Esophagus (tissue), 2 donors: ENCODE results near the gene SIPA1L3. TPM values are rescaled to one million over a fixed set of nuclear protein-coding genes. Genes with fewer than 3 reads are reported as not detected.

Experiments used
- H3K27ac ChIP-seq, 2 donors: one replicate each; pipeline ENCODE4 v1.5.1; 2013; ENCODE audit warnings: low read depth in 2 of 2, mild to moderate bottlenecking in 2 of 2, inconsistent platforms in 1 of 2, low read length in 1 of 2, moderate library complexity in 1 of 2
- H3K27me3 ChIP-seq, 2 donors: one replicate each; pipeline ENCODE4 v1.6.1; 2013; ENCODE audit warnings: low read length in 2 of 2, control low read depth in 1 of 2, mild to moderate bottlenecking in 1 of 2; ENCODE audit not compliant: insufficient read depth in 2 of 2, control insufficient read depth in 1 of 2
- H3K36me3 ChIP-seq, 2 donors: one replicate each; pipeline ENCODE4 v1.6.1; 2013; ENCODE audit warnings: low read length in 1 of 2; ENCODE audit not compliant: control insufficient read depth in 2 of 2, insufficient read depth in 2 of 2
- H3K4me1 ChIP-seq, 2 donors: one replicate each; pipeline ENCODE4 v1.6.1; 2013; ENCODE audit warnings: low read length in 1 of 2; ENCODE audit not compliant: control insufficient read depth in 2 of 2, insufficient read depth in 2 of 2
- H3K4me3 ChIP-seq, 2 donors: one replicate each; pipeline ENCODE4 v1.5.1; 2013; ENCODE audit warnings: low read length in 2 of 2, mild to moderate bottlenecking in 2 of 2, low read depth in 1 of 2, moderate library complexity in 1 of 2
- H3K9me3 ChIP-seq, 2 donors: one replicate each; pipeline ENCODE4 v1.6.1; 2013; ENCODE audit warnings: mild to moderate bottlenecking in 2 of 2, low read depth in 1 of 2, low read length in 1 of 2, moderate library complexity in 1 of 2; ENCODE audit not compliant: control insufficient read depth in 2 of 2, insufficient read depth in 1 of 2
- WGBS, 2 donors: extraction: QIAGEN DNeasy Blood & Tissue Kit; methylation state at CpG; one replicate each; pipeline ENCODE4 v1.1.7; 2013; 5-methylcytosine and 5-hydroxymethylcytosine counted together
- polyA plus RNA-seq, 2 donors: library from polyadenylated mRNA; stranded (reverse); fragments of 200-250 nt; gene quantifications; one replicate each; pipeline ENCODE4 v1.2.3, GENCODE V29; 2013
- donor health status: healthy with polysubstance abuse.
- donor health status: Bipolar disorder and iron deficiency.

The SIPA1L3 gene
- polyA plus RNA-seq, 2 donors, result 4.1 to 11.0 TPM

DNA sequence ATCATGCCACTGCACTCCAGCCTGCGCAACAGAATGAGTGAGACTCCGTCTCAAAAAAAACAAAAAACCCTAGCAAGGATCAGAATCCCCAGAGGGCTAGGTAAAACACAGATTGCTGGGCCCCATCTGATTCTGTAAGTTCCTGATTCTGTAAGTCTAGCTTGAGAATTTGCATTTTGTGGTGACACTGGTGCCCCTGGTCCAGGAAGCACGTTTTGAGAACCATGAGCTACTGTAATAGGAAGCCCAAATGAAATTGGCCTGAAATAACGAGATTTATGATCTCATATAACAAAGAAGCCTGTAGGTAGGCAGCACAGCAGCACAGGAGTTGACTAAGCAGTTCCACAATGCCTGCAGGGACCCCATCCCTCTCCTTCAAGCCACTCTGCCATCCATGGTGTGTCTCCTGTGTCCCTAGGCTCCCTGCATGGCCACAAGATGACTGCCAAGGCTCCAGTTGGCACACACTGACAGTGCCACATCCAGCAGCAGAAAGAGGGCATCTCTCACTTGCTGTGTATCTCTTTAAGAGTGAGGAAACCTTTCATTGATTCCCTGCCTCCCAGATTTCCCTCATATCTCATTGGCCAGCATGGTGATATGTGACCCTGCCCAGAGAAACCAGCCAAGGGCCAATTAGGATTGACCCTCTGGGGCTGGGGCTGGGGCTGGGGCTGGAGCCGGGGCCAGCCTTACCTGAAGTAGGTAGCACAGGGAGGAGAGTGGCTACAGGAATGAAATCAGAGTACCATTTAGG is 21.7 kb downstream of the SIPA1L3 start:
- no peaks in the 10 kb centered on the region for H3K36me3 ChIP-seq
- no peak overlapping the region for H3K4me3 ChIP-seq
- H3K4me1 ChIP-seq, result peaks cover 0 to 3% of the 10 kb centered on the region in 2 donors
- no peaks in the 10 kb centered on the region for H3K9me3 ChIP-seq
- no peaks in the 10 kb centered on the region for H3K27me3 ChIP-seq
- 69 to 73% methylated on average over 5 of the region's 5 CpGs for WGBS, 2 donors
- no peak overlapping the region for H3K27ac ChIP-seq

DNA sequence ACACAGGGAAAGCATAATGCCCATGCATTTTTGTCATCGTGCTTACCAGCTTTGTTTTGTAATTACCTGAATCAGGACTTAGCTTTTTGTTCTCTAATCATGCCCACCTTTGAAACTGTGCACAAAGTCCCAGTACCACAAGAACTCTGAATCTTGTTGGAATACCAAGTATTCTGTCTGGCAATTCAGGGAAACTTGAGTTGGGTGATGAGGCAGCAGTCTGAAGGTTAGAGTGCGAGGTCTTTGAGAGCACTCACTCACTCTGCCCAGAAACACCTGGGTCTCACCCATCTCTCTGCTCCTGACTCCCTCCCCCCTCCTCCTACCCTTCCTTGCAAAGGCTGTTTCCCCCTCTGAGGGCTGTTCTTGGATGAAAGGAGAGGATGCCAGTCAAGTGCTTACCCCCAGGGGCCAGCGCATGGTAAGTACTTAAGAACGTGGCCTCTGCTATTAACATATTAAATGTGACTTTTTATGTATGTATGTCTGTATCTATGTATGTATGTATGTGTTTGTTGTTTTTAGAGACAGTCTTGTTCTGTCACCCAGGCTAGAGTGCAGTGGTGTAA is 22.4 kb downstream of the SIPA1L3 start:
- Histone ChIP-seq H3K27ac (no peak overlapping the region), H3K4me3 (no peak overlapping the region), H3K36me3 (no peaks in the 10 kb centered on the region), H3K27me3 (no peaks in the 10 kb centered on the region), H3K9me3 (no peaks in the 10 kb centered on the region), H3K4me1 (peaks cover 0 to 3% of the 10 kb centered on the region in 2 donors)
- 87% methylated on average over 4 of the region's 4 CpGs for WGBS, 2 donors

DNA sequence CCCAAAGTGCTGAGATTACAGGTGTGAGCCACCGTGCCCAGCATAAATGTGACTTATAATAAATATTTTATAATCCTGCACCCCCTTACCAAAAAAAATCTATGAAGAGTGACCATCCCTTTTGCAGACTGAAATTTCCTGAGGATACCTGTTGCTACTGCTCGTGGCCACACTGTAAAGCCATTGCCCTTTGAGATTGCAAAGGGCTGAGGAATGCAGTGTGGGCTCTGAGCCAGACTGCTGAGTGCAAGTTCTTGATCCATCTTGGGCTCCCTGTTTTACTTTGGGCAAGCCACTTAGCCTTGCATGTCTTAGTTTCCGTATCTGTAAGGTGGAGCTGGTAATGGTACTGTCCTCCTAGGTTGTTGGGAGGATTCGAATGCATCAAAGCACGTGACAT is 23.4 kb downstream of the SIPA1L3 start:
- Histone ChIP-seq H3K27me3 (no peaks in the 10 kb centered on the region), H3K27ac (no peak overlapping the region), H3K36me3 (no peaks in the 10 kb centered on the region), H3K4me1 (peaks cover 0 to 3% of the 10 kb centered on the region in 2 donors), H3K4me3 (no peak overlapping the region), H3K9me3 (peaks cover 0 to under 1% of the 10 kb centered on the region in 2 donors)
- 87 to 92% methylated on average over 5 of the region's 5 CpGs for WGBS, 2 donors

DNA sequence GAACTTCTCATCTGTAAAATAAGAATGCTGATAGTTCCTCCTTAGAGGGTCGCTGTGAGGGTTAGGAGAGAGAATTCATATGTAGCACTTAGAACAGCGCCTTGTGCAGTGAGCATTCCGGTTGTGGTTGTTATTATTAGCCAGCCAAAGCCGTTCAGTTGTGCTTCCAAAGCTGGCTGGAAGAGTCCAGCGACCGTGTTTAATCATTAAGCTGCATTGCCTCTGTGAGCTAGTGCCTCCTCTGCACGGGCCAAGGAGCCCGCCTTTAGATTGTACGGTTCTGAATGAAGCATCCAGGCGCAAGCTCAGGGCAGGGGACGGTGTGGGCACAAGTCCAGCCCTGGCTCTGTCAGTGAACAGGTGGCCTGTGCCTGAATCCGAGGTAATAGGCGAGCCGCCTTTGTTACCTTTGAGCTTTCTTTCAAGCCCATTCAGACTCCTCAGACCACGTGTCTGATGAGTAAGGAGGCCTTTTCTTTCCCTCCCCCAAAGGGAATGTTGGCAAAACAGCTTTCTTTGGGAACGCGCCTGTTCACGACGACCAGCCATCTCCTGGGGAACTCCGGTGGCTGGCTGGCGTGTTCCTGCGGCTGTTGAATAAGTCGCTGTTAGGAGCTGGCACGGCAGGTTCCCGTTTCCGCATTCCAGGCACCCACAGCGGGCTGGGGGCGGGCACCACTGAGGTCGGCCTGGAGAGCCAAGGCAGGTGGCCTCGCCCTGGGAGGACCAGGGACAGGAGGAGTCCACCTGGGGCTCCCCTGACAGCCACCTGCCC is 25.1 kb downstream of the SIPA1L3 start:
- no peaks in the 10 kb centered on the region for H3K27me3 ChIP-seq
- 22 to 23% methylated on average over 30 of the region's 30 CpGs for WGBS, 2 donors
- H3K4me3 ChIP-seq, result peak overlapping the region; percentile 16 to 26
- no peaks in the 10 kb centered on the region for H3K36me3 ChIP-seq
- peaks cover 0 to 3% of the 10 kb centered on the region in 2 donors for H3K4me1 ChIP-seq
- peak overlapping the region; percentile 66 to 84 for H3K27ac ChIP-seq
- H3K9me3 ChIP-seq, result peaks cover 0 to 2% of the 10 kb centered on the region in 2 donors

DNA sequence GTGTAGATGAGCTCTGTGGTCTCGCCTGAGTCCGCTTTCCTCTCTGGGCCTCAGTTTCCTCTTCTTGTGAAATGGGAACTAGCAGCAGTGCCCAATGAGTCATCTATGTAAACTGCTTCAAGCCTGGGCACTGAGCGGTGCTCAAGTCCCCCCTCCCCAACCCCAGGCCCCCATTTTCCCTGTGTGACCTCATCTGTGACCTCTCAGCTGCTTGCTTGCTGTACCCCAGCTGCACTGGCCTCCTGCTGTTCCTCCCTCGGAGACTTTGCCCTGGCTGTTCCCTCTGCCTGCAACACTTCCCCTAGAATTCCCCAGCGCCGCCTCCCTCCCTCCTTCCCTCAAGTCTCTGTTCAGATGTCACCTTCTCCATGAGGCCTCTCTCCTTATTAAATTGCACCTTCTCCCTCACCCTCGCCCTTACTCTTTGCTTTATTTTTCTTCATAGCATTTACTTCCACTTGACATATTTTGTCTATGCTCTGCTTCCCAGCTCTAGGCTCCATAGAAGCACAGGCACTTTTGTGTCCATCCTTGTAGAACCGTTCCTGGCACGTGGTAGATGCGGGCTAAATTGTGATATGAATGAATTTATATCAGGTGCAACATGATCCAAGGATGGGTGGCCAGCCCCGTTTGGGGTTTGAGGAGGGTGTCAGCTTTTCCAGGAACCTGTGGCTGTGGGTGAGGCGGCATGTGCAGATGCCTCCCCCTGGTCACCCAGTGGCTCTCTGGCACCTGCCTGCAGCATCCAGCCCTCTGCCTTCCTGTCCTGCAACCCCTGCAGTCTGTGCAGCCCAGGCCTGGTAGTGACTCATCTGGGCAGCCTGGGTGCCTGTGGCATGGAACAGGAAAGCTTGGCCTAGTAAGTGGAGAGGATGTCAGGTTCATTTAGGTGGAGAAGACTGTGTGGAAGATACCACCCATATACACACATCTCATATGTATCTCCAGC is 26.3 kb downstream of the SIPA1L3 start:
- Histone ChIP-seq H3K4me1 (peaks cover 0 to 3% of the 10 kb centered on the region in 2 donors), H3K36me3 (no peaks in the 10 kb centered on the region), H3K27me3 (no peaks in the 10 kb centered on the region), H3K9me3 (peaks cover 0 to 2% of the 10 kb centered on the region in 2 donors), H3K4me3 (peak overlapping the region in 1 of 2 donors; percentile 16), H3K27ac (peak overlapping the region; percentile 66 to 84)
- WGBS, 2 donors, result 48 to 54% methylated on average over 12 of the region's 12 CpGs

DNA sequence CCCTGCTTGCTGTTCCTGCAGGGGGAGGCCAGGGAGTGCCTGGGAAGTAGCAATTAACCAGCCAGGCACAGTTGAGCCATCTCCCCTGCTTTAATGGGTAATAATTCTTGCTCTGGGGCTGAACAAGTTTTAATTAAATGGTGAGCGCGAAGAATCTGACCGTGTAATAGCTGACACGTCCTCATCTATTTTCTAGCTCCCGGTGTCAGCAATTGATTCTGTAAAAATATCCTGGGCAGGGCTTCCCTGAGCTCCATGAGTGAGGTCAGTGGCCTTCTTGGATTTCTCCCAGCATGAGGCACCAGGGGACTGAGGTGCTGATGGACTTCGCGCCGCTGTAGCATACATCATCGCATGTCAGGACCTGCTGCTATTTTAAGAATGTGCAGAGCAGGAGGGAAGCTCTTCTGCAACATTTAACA is 26.9 kb downstream of the SIPA1L3 start:
- no peaks in the 10 kb centered on the region for H3K27me3 ChIP-seq
- no peak overlapping the region for H3K4me3 ChIP-seq
- WGBS, 2 donors, result 40 to 50% methylated on average over 9 of the region's 9 CpGs
- no peaks in the 10 kb centered on the region for H3K36me3 ChIP-seq
- H3K4me1 ChIP-seq, result peaks cover 0 to 3% of the 10 kb centered on the region in 2 donors
- peak overlapping the region in 1 of 2 donors; percentile 53 for H3K27ac ChIP-seq
- peaks cover 0 to 2% of the 10 kb centered on the region in 2 donors for H3K9me3 ChIP-seq

DNA sequence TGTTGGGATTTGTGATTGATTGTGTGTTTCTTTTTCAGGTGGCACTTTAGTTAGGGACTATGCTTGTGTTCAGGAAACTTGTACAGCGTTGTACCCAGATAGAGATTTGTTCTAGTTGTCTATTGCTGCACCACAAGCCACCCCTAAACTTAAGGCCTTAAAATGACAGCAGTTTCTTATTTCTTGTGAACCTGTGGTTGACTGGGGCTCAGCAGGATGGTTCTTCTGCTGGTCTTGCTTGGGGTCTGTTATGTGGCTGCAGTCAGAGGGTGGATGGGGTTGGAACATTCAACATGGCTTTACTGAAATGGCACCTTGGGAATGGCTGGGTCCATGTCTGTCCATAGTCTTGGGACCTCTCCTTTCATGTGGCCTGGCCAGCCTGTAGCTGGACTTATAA is 28.3 kb downstream of the SIPA1L3 start:
- H3K9me3 ChIP-seq, result peaks cover 0 to 2% of the 10 kb centered on the region in 2 donors
- peaks cover 0 to 3% of the 10 kb centered on the region in 2 donors for H3K4me1 ChIP-seq
- H3K27me3 ChIP-seq, result no peaks in the 10 kb centered on the region
- WGBS, 2 donors, result 83 to 98% methylated on average over 1 of the region's 1 CpG
- H3K4me3 ChIP-seq, result no peak overlapping the region
- no peak overlapping the region for H3K27ac ChIP-seq
- no peaks in the 10 kb centered on the region for H3K36me3 ChIP-seq

DNA sequence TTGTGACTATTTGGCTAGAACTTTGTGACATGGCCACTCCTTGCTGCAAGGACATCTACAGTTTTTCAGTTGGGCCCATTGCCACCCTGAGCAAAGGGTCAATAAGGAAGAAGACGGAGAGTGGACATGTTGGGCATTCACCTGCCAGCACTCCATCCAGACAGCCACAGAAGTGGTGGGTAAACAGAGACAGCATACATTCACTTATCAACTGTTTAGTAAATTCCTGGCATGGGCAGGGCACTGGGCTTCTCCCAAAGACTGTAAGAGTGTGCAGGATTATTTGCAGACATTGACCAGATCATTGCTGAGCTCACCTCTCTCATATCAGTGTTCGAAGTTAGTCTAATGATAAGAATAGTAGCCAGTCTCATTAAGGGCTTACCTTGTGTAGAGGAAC is 29.2 kb downstream of the SIPA1L3 start:
- peaks cover 0 to 2% of the 10 kb centered on the region in 2 donors for H3K9me3 ChIP-seq
- H3K27me3 ChIP-seq, result no peaks in the 10 kb centered on the region
- 74 to 98% methylated on average over 2 of the region's 2 CpGs for WGBS, 2 donors
- no peaks in the 10 kb centered on the region for H3K36me3 ChIP-seq
- peaks cover 0 to 6% of the 10 kb centered on the region in 2 donors for H3K4me1 ChIP-seq
- no peak overlapping the region for H3K27ac ChIP-seq
- H3K4me3 ChIP-seq, result no peak overlapping the region

DNA sequence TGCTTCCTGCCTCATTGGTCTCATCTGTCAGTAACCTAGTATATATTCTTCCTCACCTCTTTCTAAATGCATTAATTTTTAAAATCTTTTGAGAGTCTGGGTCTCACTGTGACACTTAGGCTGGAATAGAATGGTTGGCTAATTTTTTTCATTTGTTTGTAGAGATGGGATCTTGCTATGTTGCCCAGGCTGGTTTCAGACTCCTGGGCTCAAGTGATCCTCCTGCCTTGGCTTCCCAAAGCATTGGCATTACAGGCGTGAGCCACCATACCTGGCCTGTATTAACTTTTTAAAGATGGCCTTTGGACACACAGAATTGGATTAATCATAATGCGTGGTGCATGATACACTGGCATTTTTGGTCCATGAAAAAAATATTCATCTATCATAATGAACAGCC is 29.9 kb downstream of the SIPA1L3 start:
- WGBS, 2 donors, result 95 to 98% methylated on average over 2 of the region's 2 CpGs
- H3K36me3 ChIP-seq, result no peaks in the 10 kb centered on the region
- peaks cover 0 to 11% of the 10 kb centered on the region in 2 donors for H3K4me1 ChIP-seq
- peaks cover 0 to 2% of the 10 kb centered on the region in 2 donors for H3K9me3 ChIP-seq
- H3K27ac ChIP-seq, result no peak overlapping the region
- no peak overlapping the region for H3K4me3 ChIP-seq
- no peaks in the 10 kb centered on the region for H3K27me3 ChIP-seq
